ENCODE measurements around the gene RPS25. TPM values are rescaled to one million over a fixed set of nuclear protein-coding genes. Genes with fewer than 3 reads are reported as not detected.
"Not testable (repeated sequence)": the region's sequence is repeated elsewhere in the genome, so short reads cannot be mapped to it uniquely, and the experiment has no call there.

The RPS25 gene
- total RNA-seq, 2 donors from 2014 or later, result 672 to 840 TPM

GRCh38 chr11:119044708-119045107, 26.6 kb upstream of the RPS25 start:
- Histone ChIP-seq H3K27ac (no peak overlapping the region), H3K36me3 (peaks cover 38% of the 10 kb centered on the region), H3K4me1 (ENCODE audit: control insufficient read depth in 1 of 2, low read depth in 2 of 2) (no peaks in the 10 kb centered on the region), H3K9me3 (no peaks in the 10 kb centered on the region), H3K4me3 (no peak overlapping the region), H3K27me3 (replicated peaks; ENCODE audit: insufficient read depth) (no peaks in the 10 kb centered on the region)
- ATAC-seq (ENCODE audit: insufficient number of reproducible peaks, low FRiP score, low read depth), result no peak
- no peak for DNase-seq (ENCODE audit: low spot score)
- TF ChIP-seq, protein P1, sequence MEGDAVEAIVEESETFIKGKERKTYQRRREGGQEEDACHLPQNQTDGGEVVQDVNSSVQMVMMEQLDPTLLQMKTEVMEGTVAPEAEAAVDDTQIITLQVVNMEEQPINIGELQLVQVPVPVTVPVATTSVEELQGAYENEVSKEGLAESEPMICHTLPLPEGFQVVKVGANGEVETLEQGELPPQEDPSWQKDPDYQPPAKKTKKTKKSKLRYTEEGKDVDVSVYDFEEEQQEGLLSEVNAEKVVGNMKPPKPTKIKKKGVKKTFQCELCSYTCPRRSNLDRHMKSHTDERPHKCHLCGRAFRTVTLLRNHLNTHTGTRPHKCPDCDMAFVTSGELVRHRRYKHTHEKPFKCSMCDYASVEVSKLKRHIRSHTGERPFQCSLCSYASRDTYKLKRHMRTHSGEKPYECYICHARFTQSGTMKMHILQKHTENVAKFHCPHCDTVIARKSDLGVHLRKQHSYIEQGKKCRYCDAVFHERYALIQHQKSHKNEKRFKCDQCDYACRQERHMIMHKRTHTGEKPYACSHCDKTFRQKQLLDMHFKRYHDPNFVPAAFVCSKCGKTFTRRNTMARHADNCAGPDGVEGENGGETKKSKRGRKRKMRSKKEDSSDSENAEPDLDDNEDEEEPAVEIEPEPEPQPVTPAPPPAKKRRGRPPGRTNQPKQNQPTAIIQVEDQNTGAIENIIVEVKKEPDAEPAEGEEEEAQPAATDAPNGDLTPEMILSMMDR (IDR thresholded peaks at IDR 0.05), result no peak

DNA sequence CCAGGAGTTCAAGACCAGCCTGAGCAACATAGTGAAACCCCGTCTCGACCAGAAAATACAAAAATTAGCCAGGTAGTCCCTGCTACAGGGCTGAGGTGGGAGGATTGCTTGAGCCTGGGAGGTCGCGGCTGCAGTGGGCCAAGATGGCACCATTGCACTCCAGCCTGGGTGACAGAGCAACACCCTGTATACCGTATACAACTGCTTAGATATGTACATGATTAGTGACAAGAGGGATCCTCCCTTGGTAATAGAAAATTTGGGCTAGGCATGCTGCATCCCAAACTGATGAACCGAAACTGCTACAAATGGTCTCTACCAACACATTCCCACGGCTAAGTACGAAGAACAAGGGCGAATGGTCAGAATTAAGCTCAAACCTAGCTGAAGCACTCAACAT, 24.8 kb upstream of the RPS25 start:
- DNase-seq (ENCODE audit: low spot score) (no peak), ATAC-seq (ENCODE audit: insufficient number of reproducible peaks, low FRiP score, low read depth) (no peak)
- Histone ChIP-seq H3K36me3 (peaks cover 20% of the 10 kb centered on the region), H3K4me3 (no peak overlapping the region), H3K27me3 (replicated peaks; ENCODE audit: insufficient read depth) (no peaks in the 10 kb centered on the region), H3K27ac (no peak overlapping the region), H3K9me3 (no peaks in the 10 kb centered on the region), H3K4me1 (ENCODE audit: control insufficient read depth in 1 of 2, low read depth in 2 of 2) (no peaks in the 10 kb centered on the region)
- TF ChIP-seq, protein P1 (IDR thresholded peaks at IDR 0.05), result no peak

DNA sequence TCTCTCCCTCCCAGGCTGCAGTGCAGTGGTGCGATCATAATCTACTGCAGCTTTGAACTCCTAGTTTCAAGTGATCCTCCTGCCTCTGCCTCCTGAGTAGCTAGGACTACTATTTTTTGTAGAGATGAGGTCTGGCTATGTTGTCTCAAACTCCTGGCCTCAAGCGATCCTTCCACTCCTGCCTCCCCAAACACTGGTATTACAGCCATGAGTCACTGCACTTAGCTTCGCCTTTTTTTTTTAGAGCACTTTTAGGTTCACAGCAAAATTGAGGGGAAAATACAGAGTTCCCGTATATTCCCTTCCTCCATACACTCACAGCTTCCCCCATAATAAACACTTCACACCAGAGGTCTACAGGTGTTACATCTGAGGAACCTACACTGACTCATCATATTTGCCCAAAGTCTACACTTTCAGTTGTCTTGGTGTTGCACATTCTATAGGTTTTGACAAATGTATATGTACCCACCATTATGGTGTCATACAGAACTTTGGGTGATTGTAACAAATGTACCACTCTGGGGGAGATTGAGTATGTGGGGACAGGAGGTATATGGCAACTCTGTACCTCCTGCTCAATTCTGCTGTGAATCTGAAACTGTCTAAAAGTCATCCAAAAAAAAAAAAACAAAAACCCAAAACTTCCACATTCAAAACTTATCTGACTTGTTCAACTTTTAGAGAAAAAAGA, 23.8 kb upstream of the RPS25 start:
- no peak for DNase-seq (ENCODE audit: low spot score)
- H3K36me3 ChIP-seq, result peaks cover 13% of the 10 kb centered on the region
- H3K9me3 ChIP-seq, result no peaks in the 10 kb centered on the region
- H3K4me1 ChIP-seq (ENCODE audit: control insufficient read depth in 1 of 2, low read depth in 2 of 2), result no peaks in the 10 kb centered on the region
- H3K27me3 ChIP-seq (replicated peaks; ENCODE audit: insufficient read depth), result no peaks in the 10 kb centered on the region
- no peak overlapping the region for H3K27ac ChIP-seq
- no peak for ATAC-seq (ENCODE audit: insufficient number of reproducible peaks, low FRiP score, low read depth)
- no peak overlapping the region for H3K4me3 ChIP-seq
- TF ChIP-seq, protein P1 (IDR thresholded peaks at IDR 0.05), result no peak

GRCh38 chr11:119039471-119039870, 21.3 kb upstream of the RPS25 start:
- ATAC-seq (ENCODE audit: insufficient number of reproducible peaks, low FRiP score, low read depth); H3K36me3 ChIP-seq; H3K4me3 ChIP-seq; H3K27me3 ChIP-seq (replicated peaks; ENCODE audit: insufficient read depth); DNase-seq (ENCODE audit: low spot score); H3K27ac ChIP-seq; H3K9me3 ChIP-seq; H3K4me1 ChIP-seq (ENCODE audit: control insufficient read depth in 1 of 2, low read depth in 2 of 2): not testable (repeated sequence)

GRCh38 chr11:119038884-119039283, 20.7 kb upstream of the RPS25 start:
- Histone ChIP-seq H3K36me3 (no peaks in the 10 kb centered on the region), H3K9me3 (no peaks in the 10 kb centered on the region), H3K4me3 (no peak overlapping the region), H3K27me3 (replicated peaks; ENCODE audit: insufficient read depth) (no peaks in the 10 kb centered on the region), H3K4me1 (ENCODE audit: control insufficient read depth in 1 of 2, low read depth in 2 of 2) (no peaks in the 10 kb centered on the region), H3K27ac (no peak overlapping the region)
- TF ChIP-seq, protein P1 (IDR thresholded peaks at IDR 0.05), result no peak
- no peak for DNase-seq (ENCODE audit: low spot score)
- ATAC-seq (ENCODE audit: insufficient number of reproducible peaks, low FRiP score, low read depth), result no peak

- TF ChIP-seq, protein P1 (IDR thresholded peaks at IDR 0.05), result no peak
- ATAC-seq (ENCODE audit: insufficient number of reproducible peaks, low FRiP score, low read depth) (no peak), DNase-seq (ENCODE audit: low spot score) (no peak)
- H3K4me1 ChIP-seq (ENCODE audit: control insufficient read depth in 1 of 2, low read depth in 2 of 2), result peaks cover 3 to 11% of the 10 kb centered on the region in 2 donors
- H3K27ac ChIP-seq, result no peak overlapping the region
- no peaks in the 10 kb centered on the region for H3K27me3 ChIP-seq (replicated peaks; ENCODE audit: insufficient read depth)
- H3K9me3 ChIP-seq, result no peaks in the 10 kb centered on the region
- no peak overlapping the region for H3K4me3 ChIP-seq
- H3K36me3 ChIP-seq, result no peaks in the 10 kb centered on the region
Observed at GRCh38 chr11:119034813-119035212, 16.7 kb upstream of the RPS25 start.

DNA sequence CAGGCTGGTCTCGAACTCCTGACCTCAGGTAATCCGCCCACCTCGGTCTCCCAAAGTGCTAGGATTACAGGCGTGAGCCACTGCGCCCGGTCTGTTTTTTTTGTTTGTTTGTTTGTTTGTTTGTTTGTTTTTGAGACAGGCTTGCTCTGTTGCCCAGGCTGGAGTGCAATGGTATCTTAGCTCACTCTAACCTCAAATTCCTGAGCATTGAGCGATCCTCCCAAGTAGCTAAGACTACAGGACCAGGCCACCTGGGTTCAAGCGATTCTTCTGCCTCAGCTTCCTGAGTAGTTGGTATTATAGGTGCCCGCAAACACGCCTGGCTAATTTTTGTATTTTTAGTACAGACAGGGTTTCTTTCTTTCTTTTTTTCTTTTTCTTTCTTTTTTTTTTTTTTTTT, 15.3 kb upstream of the RPS25 start:
- not testable (repeated sequence) for H3K27me3 ChIP-seq (replicated peaks; ENCODE audit: insufficient read depth); H3K9me3 ChIP-seq; H3K4me3 ChIP-seq; DNase-seq (ENCODE audit: low spot score); ATAC-seq (ENCODE audit: insufficient number of reproducible peaks, low FRiP score, low read depth); H3K36me3 ChIP-seq; H3K27ac ChIP-seq
- H3K4me1 ChIP-seq (ENCODE audit: control insufficient read depth in 1 of 2, low read depth in 2 of 2), result peaks cover 8 to 16% of the 10 kb centered on the region in 2 donors

Data from thoracic aorta (tissue), 2 donors.